IPS-18c (cell line): ENCODE measurements around the gene TNRC6A.
"Not testable (repeated sequence)": the region's sequence is repeated elsewhere in the genome, so short reads cannot be mapped to it uniquely, and the experiment has no call there.

Experiments
- H3K4me3 ChIP-seq: 2 replicates; pipeline ENCODE4 v1.7.0; 2013; ENCODE audit warnings: low read depth, mild to moderate bottlenecking, low read length, moderate library complexity; ENCODE audit not compliant: insufficient read depth
- H3K9me3 ChIP-seq: one replicate; pipeline ENCODE4 v1.6.1; 2013; ENCODE audit warnings: mild to moderate bottlenecking, low read length, moderate library complexity; ENCODE audit not compliant: control insufficient read depth, insufficient read depth

Gene TNRC6A

DNA sequence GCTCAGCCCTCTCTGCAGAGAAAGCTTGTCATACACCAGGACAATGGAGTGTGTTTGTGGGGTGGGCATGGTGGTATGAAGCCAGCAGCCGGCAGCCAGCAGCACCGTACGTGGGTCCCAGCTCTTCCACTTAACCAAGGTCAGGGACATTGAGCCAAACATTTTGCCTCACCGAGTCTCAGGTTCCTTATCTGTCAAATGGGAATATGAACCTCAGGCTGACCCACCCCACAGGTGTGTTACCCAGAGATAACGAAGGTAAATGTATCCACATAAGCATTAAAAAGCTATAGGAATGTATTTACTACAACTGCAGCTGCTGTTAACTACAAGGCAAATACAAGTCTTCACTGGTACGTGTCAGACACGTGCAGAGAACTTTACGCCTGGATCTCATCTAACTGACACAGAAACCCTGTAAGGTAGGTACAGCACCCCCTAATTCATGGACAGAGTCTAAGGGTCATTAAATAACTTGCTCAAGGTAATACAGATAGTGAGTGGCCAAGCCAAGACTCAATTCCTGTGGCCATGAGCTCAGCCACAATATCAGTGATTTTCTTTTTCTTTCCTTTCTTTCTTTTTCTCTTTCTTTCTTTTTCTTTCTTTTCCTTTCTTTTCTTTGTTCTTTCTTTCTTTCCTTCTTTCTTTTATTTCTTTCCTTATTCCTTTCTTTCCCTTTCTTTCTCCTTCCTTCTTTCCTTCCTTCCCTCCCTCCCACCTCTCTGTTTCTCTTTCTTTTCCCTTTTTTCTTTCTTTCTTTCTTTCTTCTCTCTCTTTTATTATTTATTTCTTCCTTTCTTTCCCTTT is 117.3 kb downstream of the TNRC6A start:
- no peak overlapping the region for H3K4me3 ChIP-seq

DNA sequence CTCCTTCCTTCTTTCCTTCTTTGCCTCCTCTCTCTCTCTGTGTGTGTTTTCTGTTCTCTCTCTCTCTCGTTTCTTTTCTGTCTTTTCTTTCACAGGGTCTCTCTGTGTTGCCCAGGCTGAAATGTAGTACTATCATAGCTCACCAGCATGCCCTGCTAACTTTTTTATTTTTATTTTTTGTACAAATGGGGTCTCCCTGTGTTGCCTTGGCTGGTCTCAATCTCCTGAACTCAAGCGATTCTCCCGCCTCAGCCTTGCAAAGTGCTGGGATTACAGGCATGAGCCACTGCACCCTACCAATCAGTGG is 117.9 kb downstream of the TNRC6A start:
- Histone ChIP-seq H3K4me3 (no peak overlapping the region), H3K9me3 (no peaks in the 10 kb centered on the region)

More for the DNA sequence above, 117.3 kb downstream of the TNRC6A start:
- no peaks in the 10 kb centered on the region for H3K9me3 ChIP-seq

DNA sequence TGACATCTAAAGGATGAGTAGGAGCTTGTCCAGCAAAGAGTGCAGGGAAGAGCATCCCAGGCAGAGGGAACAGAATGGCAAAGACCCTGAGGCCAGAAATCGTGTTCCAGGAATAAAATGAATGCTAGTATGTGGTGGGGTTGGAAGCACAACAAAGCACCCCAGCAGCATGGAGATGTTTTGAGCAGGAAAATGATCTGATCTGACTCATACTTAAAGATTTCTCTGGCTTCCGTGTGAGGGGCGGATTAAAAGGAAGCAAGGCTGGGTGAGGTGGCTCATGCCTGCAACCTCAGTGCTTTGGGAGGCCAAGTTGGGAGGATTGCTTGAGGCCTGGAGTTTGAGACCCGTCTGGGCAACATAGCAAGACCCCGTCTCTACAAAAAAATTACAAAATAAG is 118.6 kb downstream of the TNRC6A start:
- no peaks in the 10 kb centered on the region for H3K9me3 ChIP-seq
- no peak overlapping the region for H3K4me3 ChIP-seq

DNA sequence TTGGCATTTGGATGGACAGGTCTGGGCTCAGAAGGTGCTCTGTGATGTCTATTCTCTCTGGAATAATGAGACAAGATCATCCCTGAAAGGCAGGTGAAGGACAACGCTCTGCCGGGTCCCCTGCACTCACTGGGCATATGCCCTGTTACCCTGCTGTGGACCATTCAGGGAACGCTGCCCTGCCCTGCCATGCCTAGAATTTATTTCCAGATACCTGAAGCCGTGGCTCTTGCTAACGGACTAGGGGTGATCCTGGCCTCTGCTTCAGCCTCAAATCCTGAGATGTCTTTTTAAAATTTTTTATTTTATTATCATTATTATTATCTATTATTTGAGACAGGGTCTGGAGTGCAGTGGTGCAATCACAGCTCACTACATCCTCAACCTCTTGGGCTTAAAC is 120.2 kb downstream of the TNRC6A start:
- H3K9me3 ChIP-seq = no peaks in the 10 kb centered on the region

DNA sequence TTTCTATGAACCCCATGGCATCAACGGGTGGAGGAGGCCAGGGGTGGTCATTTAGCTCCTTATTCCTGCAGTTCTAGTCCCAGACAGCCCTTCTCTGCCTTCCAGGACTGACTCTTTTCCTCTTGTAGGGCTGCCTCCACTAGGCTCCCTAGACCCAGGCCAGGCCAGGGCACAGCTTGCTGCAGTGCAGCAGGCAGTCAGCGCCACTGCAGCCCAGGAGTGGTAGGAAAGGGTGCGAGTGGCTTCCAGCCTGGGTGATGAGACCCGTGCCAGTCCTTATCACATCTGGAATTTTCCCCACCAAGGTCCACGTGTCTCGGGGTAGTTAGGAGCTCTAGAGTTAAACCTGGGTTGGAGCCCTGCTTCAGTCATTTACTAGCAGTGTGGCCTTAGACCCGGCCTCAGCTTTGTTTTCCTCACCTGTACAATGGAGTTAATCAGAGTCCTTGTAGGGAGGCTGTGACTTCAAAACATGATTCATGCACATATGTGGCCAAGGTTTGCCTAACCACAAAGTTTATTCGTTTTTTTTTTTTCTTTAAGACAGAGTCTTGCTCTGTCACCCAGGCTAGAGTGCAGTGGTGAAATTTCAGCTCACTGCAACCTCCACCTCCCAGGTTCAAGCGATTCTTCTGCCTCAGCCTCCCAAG is 121.0 kb downstream of the TNRC6A start:
- no peaks in the 10 kb centered on the region for H3K9me3 ChIP-seq
- H3K4me3 ChIP-seq = no peak overlapping the region

More for the DNA sequence above, 120.2 kb downstream of the TNRC6A start:
- H3K4me3 ChIP-seq = no peak overlapping the region

DNA sequence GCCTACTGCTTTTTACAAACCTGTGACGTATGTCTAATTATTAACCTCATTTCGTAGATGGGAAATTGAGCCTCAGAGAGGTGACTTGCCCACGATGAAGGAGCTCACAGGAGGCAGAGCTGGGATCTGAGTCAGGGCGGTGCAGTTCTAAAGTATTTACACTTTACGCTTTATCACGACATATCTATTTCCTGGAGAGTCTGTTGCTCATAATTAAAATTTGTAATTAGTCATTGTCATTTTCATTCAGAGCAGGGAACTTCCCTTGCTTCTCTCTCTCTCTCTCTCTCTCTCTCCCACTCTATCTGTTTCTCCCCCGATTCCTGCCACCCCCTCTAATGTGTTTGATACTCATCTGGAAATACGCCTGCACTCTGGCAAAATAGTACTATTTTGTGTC is 122.2 kb downstream of the TNRC6A start:
- H3K4me3 ChIP-seq = no peak overlapping the region
- H3K9me3 ChIP-seq = no peaks in the 10 kb centered on the region

DNA sequence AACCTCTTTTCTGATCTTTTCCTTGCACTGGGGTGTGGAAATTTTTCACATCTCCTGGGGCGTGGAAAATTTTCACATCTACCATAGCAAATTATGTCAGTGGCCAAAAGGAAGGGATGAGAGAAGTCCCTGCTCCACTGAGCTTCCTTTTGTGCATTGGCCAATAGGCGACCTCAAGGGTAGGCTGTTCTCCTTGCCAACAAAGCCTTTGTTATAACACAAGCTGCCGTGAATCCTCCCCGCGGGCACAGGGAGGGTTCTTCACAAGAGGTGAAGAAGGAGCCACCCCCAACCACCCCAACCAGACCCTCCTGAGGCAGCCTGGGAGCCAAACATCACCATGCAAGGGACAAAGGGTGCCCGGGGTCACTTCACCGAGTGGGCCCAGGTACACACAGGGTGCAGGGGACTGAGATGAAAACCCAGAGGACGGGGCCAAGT is 122.8 kb downstream of the TNRC6A start:
- no peak overlapping the region for H3K4me3 ChIP-seq

DNA sequence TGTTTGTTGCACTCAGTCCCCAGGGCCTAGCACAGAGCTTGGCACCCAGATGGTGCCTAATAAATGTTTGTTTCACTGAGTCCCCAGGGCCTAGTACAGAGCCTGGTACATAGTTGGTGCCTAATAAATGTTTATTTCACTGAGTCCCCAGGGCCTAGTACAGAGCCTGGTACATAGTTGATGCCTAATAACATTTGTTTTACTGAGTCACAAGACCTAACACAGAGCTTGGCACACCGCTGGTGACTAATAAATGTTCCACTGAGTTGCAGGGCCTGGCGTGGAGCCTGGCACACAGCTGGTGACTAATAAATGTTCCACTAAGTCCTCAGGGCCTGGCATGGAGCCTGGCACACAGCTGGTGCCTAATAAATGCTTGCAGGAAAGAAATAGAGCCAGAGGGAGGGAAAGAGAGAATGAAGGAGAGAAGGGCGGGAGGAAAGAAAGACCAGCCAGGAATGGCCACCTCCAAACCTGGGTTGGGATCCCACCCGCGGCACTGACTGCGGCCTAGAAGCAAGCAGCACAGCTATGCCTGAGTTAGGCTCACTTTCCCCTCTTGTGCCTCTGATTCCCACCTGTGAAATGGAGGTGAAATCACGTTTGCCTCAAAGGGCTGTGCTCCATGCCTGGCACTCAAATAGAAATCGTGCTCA is 123.8 kb downstream of the TNRC6A start:
- Histone ChIP-seq H3K4me3 (no peak overlapping the region), H3K9me3 (no peaks in the 10 kb centered on the region)

More for the DNA sequence above, 122.8 kb downstream of the TNRC6A start:
- H3K9me3 ChIP-seq = no peaks in the 10 kb centered on the region

DNA sequence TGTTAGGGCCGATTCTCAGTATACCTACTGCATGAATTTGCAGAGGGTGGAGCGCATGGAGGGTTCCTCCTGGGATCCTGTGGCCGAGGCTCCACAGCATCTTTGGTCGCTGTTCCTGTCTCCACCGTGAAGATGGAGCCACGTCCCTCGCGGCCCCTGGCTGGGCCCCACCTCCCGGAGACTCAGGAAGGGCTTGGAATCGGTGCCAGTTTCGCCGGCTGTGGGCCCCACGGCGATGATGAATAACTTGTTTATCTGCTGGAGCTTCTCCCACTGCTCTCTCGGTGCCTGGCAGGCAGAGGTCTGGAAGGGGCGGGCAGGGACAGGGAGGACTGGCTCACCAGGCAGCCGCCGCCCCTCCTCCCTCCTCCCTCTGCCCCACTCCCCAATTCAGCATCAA is 124.4 kb downstream of the TNRC6A start:
- Histone ChIP-seq H3K4me3 (no peak overlapping the region), H3K9me3 (no peaks in the 10 kb centered on the region)

DNA sequence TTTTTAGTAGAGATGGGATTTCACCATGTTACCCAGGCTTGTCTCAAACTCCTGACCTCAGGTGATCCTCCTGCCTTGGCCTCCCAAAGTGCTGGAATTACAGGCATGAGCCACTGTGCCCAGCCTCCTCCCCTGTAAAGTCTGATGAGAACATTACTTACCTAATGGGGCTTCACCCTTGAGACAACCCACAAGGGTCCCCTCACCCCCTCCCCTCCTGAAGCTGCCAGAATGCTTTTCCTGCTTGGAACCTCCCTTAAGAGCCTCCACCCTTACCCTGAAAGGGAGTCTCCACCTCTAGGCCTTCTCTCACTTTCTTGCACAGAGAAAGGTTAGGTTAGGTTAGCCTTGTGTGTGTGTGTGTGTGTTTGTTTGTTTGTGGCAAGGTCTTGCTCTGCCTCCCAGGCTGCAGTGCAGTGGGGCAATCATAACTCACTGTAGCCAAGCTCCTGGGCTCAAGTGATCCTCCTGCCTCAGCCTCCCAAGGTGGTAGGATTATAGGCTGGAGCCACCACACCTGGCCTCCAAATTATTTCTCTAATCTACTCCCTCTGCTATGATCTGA is 125.2 kb downstream of the TNRC6A start:
- H3K4me3 ChIP-seq = no peak overlapping the region
- no peaks in the 10 kb centered on the region for H3K9me3 ChIP-seq

DNA sequence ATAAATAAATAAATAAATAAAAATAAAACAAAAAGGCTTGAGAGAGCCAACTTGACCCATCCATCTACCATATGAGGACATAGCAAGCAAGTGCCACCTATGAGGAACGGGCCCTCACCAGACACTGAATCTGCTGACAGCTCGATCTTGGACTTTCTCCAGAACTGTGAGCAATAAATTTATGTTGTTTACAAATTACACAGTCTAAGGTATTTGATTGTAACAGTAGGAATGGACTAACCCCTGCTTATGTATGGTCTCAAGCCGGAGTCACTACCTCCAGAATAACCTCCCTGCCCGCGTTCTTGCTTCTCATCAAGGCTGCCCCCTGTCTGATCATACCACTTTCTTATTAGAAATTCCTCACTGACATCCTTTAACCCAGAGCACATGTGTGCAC is 126.2 kb downstream of the TNRC6A start:
- Histone ChIP-seq H3K4me3 (no peak overlapping the region), H3K9me3 (no peaks in the 10 kb centered on the region)

DNA sequence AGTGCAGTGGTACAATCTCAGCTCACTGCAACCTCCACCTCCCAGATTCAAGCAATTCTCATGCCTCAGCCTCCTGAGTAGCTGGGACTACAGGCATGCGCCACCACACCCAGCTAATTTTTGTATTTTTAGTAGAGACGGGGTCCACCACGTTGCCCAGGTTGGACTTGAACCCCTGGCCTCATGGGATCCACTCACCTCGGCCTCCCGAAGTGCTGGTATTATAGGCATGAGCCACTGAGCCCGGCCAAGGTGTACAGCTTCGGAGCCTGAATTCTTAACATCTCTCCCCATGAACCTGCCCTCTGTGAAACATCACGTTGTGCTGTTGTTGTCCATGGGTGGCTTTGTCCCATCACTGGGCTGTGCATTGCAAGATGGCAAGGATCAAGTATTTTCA is 127.4 kb downstream of the TNRC6A start:
- H3K4me3 ChIP-seq, H3K9me3 ChIP-seq: not testable (repeated sequence)

DNA sequence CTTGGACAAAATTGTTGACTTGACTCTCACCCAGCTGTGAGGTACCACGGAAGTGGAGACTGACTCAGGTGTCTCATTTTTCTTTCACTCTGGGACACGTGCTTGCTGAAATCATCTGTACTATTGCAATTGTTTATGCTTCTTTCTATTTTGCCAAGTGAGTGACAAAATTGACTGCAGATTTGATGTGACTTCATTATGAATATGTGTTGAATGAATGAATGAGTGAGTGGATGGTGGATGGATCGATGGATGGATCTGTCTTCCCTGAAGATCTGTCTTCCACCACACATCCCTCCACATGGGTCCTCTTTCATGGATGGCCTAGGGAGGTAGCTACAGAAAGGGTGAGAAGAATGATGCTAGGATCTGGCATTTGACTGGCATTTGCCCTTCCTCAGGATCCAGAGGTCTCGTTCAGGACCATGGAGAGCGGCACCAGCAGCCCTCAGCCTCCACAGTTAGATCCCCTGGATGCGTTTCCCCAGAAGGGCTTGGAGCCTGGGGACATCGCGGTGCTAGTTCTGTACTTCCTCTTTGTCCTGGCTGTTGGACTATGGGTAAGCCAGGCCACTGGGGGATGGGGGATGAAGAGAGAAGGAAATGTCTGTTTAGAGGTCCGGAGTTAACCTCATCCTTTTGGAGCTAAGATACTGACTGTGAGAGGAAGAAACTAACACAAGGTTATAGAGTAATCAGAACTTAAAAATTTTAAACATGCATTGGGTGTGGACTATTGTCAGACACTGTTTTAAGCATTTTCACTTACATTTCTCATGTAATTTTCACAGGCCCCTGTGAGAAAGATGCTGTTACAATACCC is 129.0 kb downstream of the TNRC6A start:
- Histone ChIP-seq H3K4me3 (no peak overlapping the region), H3K9me3 (no peaks in the 10 kb centered on the region)

DNA sequence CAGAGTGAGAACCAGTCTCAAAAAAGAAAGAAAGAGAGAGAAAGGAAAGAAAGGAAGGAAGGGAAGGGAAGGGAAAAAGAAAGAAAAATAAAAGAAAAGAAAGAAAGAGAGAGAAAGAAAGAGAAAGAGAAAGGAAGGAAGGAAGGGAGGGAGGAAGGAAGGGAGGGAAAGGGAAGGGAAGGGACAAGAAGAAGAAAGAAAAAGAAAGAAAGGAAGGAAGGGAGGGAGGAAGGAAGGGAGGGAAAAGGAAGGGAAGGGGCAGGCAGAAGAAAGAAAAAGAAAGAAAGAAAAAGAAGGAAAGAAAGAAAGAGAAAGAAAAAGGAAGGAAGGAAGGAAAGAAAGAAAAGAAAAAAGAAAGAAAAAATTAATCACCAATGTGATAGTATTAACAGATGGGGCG is 132.0 kb downstream of the TNRC6A start:
- no peak overlapping the region for H3K4me3 ChIP-seq
- no peaks in the 10 kb centered on the region for H3K9me3 ChIP-seq

DNA sequence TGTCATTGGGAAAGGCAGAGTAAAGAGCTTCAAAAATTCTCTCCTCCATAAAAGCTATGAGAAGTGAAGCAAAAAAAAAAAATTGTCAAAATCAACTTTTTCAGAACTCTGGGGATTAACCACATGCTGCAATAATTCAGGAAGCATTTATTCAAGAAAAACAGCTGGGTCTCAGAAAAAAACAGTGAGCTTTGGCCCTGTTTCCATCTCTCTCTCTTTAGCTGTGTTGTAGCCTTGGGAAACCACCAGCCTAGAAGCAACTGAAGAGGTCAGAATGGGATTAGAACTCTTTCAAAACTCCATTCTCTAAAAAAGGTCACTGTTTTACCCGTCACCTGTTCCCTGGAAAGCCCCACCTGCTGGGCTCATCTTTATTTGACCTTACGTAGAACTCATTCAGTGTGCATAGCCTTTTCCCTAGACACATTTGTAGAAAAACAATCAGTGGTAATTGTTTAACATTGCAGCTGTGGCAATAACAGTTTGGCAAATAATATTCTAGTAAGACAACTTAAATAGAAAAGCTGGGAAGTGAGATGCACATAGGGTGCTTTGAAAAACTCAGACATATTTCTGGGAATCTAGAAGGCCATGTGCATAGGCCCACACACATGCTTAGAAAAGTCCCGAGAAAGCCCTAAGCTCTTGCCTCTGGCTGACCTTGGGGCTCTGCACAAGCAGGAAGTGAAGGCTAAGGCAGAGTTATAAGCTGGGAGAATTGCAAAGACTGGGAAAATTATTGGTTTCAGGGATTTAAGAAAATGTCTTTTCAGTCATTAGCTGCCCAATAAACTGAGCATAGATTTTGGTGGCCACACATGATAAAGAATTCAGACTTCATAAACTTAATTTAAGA is 134.4 kb downstream of the TNRC6A start:
- no peaks in the 10 kb centered on the region for H3K9me3 ChIP-seq
- H3K4me3 ChIP-seq = no peak overlapping the region

DNA sequence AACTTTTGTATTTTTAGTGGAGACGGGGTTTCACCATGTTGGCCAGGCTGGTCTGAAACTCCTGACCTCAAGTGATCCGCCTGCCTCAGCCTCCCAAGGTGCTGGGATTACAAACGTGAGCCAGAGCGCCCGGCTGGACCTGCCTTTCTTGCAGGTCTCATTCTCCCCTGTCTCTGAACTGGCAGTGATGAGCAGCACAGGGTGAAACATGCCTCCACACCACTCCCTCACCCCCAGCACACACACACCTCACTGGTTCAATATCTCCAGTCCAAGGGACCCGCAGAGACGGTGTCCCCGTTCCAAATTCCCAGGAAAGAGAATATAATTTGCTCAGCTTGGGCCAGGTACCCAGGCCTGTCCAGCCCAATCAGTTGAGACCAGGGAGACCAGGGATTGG is 139.6 kb downstream of the TNRC6A start:
- H3K4me3 ChIP-seq = no peak overlapping the region

More for the DNA sequence above, 139.6 kb downstream of the TNRC6A start:
- H3K9me3 ChIP-seq = no peaks in the 10 kb centered on the region
